GM19239 (cell line): Measurements from ENCODE around the gene KCNIP3.

Experiments
- DNase-seq: peaks from one replicate; pipeline ENCODE4 v3.0.0; 2011; ENCODE audit warnings: low spot score; ENCODE audit not compliant: insufficient read length
- FAIRE-seq: peaks from 2 replicates; lab custom pipeline; 2011; peaks lifted over from hg19 to GRCh38; lab: Jason Lieb, UNC

The KCNIP3 gene

DNA sequence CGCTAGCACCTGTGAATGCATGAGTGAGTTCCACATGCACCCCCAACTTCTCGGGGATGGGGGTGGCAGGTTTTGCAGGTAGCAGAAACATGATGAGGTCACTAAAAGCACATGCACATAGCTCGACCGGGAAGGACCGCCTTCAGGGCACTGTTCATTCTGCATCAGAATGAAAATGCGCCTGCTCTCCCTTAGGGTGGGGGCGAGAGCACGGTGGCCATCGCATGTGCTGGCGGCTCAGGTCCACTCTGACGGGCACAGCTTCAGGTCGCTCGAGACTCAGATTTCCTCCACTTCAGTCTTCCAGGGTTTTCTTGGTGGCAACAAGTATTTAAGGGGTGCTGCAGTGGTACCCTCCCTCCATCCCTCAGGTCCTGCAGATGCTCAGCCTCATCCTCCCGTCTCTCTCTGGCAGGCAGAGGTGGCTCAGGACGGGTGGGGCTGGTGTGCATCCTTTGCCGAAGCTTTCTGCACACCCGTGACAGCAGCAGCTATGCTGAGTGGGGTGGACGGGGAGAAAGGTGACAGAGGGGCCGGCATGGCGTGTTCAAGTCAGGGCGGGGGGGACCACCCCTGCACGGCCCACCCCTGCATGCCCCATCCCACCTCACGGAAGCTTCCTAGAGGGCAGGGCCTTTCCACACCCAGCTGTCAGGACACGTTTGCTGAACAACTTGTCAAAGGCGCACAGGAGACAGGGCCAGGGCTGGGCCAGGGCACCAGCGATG is 14.8 kb downstream of the KCNIP3 start:
- DNase-seq (no peak), FAIRE-seq (no peak)

DNA sequence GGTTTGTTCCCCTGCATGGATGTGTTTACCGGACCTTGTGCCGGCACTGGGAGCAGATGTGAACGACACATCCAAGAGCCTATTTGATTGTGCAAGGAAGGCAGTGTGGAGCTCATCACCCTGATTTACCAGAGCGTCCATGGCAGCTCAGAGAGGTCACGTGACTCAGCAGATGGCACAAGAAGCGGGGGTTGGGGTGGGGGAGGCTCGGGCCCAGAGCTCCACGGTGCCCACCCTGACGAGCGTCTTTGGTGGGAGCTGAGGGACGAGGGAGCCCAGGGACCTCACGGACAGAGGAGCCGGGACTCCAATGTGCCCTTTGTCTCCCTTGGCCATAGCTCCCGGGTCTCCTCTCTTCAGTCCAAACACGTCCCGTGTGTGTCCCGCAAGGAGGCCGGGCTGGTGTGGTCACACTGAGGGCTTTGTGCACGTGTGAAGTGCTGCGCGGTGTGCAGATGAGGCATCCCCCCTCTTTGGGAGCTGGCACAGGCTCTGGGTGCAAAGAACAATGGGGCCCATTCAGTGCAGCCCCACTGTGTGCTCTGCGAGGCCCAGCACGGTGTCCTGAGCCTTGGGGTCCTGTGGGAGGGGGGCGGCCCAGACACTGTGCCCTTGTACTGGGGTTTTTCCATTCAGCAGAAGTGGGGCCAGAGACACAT is 15.5 kb downstream of the KCNIP3 start:
- FAIRE-seq, result no peak
- DNase-seq, result no peak

DNA sequence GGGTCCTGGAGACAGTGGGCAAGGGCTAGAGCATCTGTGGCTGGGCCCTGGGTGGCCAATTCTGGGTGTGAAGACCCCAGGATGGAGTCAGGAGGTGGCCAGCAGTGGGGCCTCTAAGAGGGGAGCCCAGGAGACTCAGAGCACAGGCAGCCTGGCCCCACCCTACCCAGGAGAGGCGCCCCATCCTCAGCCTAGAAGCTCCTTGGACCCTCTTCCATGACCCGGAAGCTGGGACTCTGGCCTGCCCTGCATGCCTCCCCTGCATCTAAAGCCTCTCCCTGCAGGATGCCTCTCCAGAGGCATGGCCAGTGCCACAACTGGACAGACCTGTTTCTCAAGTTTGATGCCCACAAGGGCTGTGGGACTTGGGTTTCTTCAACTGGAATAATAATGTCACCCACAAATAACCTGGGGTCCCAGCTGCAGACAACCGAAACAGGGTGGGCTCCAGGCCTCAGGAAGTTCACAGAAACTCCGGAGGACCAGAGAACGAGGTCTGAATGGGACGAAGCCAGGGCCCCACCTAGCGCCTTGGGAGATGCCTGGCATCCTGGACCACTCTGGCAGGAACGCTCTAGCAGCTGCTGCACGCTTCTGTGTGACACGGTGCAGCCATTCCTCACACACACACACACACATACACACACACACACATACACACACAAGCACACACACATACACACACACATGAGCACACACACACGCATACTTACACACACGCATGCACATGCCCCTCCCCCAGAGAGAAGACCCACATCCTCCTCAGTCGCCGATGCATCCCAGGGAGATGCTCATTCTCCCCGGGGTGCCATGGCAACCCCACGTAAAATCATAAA is 16.4 kb downstream of the KCNIP3 start:
- FAIRE-seq (no peak), DNase-seq (no peak)

DNA sequence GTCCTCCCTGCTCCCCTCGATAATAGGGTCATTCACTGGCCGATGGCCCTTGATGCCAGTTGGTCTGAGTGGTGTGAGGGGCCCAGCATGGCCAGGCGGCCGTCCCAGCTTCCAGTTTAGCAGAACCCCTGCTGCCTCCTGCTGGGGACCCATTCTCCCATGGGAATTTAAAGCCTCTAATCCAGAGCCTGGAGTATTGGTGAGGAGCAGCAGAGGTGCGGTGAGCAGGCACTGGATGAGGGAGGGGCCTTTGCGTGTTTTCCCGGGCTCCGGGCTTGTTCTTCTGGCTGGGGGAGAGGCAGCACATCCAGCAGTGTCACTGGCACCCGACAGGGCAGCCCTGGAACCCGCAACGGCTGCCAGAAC is 17.4 kb downstream of the KCNIP3 start:
- DNase-seq (no peak), FAIRE-seq (no peak)

DNA sequence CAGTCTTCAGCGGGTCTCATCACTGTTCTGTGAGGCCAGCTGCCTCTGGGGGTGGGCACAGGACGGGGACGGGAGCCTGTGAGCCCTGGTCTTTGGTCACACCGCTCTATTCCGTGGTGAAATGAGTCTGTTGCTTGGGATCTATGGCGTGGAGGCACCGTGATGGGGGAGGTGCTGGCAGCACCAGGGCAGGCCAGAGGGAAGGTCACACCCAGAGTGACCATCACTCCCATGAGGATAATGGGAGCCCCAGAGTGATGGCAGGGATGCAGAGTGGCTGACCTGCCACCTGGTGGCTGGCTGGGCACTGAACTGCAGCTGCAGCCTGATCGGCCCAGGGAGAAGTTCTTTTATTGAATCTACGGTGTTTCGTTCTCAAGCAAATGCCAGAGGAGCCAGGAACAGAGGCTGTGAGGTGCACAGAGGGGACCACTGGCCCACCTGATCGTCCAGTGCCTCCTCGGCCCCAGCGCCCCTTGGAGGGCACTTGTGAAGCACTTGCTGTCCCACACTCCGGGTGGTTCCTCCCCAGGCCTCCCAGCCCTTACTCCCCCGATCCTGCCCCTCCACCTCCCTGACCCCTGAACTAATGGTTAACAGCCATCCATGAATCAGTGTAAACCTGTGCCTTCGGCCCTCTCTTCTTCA is 17.9 kb downstream of the KCNIP3 start:
- FAIRE-seq, result no peak
- DNase-seq, result peak; percentile 35

DNA sequence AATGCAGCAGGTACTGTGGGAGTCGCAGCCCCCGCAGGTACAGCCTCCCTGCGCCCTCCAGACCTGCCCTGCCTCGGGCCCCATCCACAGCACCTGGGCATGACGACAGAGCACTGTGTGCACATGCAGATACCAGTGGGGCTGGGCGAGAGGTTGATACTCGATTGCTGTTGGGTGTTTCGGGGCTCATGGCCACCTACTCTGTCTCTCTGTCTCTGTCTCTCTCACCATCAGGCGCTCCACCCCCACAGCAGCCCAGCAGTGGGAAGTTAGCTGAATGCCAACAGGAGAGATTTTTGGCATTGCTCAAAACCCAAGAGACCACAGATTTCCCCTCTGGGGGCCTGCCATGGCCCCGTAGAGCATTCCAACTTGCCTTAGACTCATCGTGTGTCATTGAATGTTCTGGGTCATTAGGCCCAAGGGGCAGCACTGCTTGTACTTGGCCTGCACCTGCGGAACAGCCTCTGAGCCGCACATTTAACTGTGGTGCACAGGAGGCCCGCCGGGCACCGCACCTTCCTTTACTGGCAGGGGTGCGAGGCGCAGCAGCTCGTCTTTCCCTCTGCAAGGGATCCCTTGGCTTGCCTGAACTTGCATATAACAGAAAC is 18.8 kb downstream of the KCNIP3 start:
- no peak for FAIRE-seq

DNA sequence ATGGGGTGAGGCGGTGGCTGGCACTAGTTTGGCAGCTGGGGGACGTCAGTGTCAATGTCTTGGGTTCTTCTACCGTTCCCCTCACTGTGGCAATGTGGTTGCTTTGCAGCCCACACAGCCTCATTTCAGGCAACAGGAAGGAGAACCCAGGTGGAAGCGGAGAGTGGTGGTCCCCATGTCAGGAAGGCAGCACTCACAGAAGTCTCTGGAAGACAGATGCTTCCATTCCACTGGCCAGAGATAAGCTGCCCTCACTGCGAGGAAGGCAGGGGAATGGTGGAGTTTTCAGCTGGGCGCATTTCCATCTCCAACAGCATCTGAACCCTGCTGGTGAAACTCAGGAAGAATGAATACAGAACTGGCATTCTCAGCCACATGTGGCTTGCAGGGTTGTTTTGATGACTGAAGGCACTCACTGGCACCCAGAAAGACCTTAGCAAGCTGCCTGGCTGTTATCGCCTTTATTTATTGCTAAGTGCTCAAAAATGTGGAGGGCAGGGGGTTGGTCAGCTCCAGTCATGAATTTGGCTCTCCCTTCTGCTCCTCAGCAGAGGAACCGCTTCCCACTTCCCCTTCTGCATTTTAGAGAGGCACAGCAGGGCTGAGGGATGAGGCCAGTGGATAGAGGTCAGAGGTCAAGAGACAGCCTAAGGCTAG is 19.4 kb downstream of the KCNIP3 start:
- DNase-seq (no peak), FAIRE-seq (no peak)

More for the DNA sequence above, 18.8 kb downstream of the KCNIP3 start:
- no peak for DNase-seq

DNA sequence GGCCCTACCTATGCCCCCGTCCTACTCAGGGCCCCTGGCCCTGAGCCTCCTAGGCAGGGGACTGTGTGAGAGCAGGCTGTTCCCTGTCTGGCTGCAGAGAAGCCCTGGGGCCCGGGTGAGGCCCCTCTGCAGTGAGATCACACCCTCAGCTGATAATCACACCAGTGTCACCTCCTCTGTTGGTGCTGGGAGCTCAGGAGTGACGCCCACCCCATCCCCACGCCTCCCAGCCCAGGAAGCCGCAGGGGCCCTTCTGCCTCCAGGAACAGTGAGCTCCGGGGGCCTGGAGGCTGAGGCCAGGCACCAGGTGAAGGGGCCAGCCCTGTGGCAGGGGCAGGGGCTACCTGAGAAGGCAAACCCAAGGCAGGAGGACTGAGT is 20.0 kb downstream of the KCNIP3 start:
- DNase-seq (no peak), FAIRE-seq (no peak)

DNA sequence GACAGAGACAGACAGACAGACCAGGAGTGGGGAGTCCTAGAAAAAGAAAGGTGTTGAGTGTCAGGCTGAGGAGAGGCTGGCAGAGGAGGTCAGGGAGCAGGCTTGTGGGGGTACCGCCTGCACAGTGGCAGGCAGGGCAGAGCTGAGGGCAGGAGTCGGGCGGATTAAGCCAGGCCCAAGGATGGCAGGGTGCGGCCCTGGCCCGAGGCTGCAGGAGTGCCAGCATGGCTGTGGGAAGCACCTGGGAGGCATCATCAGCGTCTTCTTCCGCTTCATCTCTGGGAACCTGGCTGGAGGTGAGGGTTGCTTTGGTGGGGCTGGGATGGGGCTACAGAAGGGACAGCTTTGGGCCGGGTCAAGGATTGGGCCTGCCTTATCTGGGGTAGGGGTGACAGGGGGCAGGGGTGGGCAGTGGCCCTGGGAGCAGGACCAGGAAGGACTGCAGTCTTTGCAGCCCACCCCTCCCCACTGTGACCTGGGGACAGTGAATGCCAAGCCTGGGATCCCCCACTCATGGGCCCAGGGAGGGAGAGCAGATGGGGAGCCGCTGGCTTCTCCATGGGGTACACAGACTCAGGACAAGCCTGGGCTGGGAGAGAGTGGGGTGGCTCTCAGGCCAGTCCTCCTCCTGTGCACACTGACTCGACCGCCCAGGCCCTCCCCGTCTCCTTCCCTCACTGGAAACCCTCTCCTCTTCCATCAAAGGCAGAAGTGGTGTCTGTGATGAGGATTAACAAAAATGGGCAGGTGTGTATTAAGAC is 20.7 kb downstream of the KCNIP3 start:
- no peak for FAIRE-seq
- DNase-seq, result no peak

DNA sequence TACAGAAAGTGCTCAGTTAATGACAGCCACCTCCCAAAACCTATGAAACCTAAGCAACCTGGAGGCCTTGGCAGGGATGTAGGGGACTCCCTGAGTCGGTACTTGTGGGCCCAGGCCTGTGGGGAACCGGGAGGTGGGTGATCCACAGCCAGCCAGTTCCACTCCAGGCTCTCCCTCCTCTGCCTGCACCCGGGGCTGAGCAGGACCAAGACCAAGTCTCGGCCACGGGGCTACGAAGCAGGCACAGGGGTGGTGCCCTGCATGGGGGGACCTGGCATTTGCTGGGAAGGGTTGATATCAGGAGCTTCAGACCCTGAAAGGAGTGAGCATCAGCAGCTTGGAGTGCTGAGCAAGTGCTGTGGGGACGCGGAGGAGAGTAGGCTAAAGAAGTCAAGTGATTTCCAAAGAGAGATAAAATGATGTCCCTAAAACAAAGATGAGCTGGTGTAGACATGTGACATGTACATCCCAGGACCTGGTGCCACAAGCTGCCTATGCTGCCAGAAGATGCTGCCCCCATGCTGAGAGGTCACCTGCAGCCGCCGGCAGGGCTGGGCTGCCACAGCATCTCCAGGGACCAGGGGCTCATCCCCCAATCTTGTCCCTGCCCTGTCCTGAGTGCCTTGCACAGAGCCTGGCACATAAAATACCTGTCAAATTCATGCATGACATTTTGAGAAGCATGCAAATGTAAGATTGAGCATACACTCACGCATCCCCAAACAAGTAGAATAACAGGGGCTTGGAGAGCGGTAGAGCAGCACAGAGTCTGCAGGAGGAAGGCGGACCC is 21.5 kb downstream of the KCNIP3 start:
- FAIRE-seq (no peak), DNase-seq (no peak)

DNA sequence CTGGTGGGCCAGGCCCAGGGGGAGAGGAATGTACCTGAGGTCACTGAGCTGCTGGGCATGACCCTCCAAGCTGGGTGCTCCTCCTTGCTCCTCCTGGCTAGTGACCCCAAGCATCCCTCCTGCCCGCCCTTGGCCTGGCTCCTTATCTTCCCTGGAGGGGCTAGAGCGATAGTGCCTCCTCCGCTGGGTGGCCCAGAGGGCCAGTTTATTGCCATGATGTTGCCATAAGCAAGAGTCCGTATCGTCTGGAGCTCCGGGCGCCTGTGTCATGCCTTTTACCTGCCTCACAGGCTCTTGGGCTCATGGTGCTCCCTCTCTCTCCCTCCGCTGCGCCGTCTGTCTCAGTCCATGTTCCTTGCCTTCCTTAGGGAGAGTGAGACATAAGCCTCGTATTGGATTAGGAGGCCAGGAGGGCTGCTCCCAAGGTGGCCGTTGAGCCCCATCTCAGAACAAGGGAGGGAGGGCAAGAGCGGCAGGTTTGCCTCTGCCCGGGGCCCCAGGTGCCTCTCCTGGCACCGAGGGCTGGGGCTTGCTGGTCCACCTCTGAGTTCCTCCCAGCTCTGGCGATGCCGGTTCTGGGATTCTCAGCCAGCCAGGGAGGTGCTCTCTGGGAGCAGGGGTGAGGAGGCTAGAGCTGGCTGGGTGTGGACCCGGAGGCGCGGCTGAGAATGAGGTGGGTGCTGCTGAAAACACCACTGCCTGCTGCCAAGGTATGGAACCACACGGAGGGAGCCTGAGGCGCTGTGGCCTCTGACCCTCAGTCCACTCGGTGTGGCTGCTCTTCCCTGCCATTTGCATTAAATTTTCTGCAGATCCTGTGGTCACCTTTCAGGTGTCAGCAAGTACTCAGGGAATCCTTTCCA is 22.6 kb downstream of the KCNIP3 start:
- DNase-seq, result no peak
- no peak for FAIRE-seq

DNA sequence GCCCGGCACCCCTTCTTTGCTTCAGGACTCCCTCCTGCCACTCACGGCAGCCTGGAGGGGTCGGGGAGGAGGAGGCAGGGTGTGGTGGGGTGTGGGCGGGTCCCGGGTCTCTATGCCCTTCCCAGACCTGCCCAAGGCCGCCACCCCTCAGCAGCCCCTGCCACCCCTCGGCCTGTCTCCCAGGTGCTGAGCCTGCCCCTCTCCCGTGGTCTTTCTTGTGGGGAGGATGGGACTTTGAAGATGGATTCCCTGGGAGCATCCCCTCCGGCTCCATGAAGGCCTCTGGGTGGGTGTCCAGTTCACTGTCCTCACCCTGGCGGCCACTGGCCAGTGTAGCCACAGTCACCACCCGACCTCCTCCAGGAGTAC is 23.2 kb downstream of the KCNIP3 start:
- no peak for FAIRE-seq
- DNase-seq, result no peak

DNA sequence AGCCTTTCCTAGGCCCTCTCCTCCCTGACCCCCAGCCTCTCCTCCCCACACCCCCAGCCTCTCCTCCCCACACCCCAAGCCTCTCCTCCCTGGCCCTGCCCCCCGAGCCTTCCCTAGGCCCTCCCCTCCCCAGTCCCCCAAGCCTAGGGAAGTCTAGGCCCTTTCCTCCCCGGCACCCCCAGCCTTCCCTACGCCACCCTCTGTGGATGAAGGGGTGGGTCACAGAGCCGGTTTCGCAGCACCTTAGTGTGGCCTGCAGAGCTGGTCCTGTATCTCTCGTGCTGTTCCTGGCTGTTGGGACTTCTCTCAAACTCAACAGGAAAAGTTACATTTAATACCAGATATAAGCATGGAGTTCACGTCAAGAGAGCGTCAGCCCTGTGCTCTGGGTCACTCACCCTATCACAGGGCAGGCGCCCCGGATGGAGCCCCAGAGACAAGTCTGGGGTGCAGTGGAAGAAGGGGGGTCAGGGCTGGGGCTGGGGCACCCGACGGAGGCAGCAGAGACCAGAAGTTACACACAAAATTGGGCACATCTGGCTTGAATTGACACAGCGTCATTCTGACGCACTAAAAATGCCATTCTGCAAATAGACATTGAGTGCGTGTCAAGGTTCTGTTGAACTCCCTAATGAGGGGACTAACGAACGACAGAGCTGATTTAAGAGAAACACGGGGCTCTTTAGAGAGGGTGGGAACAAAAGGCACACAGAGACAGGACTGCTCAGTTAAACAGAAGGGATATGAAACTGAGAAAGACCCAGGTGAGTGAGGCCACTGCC is 24.0 kb downstream of the KCNIP3 start:
- FAIRE-seq (no peak), DNase-seq (no peak)

DNA sequence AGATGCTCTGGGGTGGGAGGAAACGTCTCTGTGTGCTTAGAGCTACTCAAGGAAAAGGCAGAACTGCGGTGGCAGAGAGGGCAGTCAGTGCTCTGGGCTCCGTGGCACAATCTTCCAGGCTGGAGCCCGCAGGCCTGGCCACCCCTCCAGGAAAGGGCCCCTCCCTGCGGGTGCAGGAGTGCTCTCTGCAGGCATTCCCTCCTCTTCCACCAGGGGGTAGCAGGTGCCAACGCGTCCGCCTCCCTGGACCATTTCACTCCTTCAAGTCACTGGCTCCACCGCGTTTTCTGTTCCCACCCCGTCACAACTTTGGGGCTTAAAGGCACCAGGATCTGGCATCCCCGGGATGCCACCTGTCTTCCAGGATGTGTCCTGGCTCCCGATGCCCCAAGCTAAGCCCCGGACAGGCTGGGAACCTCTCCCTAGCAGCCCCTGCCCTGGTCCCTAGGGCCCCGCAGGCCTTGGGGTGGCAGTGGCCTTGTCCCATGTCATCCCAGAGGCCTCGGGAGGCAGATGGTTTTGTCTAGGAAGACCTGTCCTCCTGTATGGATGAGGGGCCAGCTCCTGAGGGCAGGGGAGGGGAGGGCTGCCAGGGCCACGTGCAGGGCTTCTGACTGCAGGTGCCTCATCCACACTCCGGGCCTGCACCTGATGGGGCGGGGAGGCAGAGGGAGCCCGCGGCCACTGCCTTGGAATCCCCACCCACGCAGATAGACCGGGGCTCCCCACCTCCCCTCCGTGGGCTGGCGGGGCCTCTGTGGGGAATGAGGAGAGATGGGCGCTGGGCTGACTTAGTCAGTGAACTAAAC is 26.4 kb downstream of the KCNIP3 start:
- no peak for DNase-seq
- FAIRE-seq, result no peak

DNA sequence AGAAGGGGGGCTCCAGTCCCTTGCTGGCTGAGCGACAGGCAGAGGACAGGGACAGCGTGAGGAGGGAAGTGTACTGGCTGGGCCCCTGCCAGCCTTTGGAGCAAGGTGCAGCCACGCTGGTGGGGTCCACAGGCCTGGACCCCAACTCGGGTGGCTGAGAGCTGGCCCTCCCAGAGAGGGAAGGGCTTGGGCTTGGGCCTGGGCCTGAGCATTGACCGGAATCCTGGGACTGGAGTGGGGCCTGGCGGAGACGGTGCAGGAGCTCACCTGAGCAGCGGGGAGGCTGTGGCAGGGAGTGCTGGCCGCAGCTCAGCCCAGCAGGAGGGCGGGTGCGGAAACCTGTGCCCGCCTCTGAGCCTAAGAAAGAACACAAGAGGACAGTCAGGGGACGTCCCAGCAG is 27.9 kb downstream of the KCNIP3 start:
- DNase-seq (no peak), FAIRE-seq (no peak)
